Kidney capillary endothelial cell (primary cell): Measurements from ENCODE around the gene TBCA.
"Not testable (repeated sequence)": the region's sequence is repeated elsewhere in the genome, so short reads cannot be mapped to it uniquely, and the experiment has no call there.

Source experiments
- DNase-seq: peaks from one replicate; pipeline ENCODE4 v3.0.0-alpha.2; 2018; ENCODE audit warnings: low spot score

TBCA gene

DNA sequence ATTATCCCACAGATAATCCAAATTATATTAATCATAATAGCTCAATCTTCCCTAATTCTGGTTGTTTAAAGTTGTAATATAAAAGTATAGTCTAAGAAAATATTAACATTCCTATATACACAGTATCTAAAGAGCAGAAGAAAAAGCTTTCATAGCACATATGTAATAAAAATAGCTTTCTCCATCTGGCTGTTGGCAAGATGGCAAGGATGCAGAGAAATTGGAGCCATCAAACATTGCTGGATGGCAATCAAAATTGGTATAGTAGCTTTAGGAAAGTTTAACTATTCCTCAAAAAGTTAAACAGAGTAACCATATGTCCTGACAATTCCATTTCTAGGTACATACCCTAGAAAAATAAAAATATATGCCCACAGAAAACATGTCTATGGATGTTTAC lies 66.8 kb downstream of the TBCA start:
- no peak for DNase-seq

- no peak for DNase-seq
Observed at GRCh38 chr5:77707791-77708190, 68.3 kb downstream of the TBCA start.

GRCh38 chr5:77699569-77699968 lies 76.6 kb downstream of the TBCA start:
- DNase-seq = not testable (repeated sequence)

DNA sequence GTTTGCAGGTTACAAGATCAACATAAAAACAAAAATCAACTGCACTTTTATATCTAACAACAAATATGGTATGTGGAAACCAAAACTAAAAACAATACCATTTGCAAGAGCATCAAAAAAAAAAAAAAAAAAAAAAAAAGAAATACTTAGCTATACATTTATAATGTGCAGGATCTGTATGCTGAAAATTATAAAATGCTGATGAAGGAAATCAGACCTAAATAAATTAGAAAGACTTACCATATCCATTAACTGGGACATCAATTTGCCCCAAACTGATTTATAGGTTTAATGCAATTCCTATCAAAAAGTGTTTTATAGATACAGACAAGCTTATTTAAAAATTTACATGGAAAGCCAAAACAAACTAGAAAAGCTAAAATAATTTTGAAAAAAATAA lies 77.2 kb downstream of the TBCA start:
- DNase-seq = no peak

DNA sequence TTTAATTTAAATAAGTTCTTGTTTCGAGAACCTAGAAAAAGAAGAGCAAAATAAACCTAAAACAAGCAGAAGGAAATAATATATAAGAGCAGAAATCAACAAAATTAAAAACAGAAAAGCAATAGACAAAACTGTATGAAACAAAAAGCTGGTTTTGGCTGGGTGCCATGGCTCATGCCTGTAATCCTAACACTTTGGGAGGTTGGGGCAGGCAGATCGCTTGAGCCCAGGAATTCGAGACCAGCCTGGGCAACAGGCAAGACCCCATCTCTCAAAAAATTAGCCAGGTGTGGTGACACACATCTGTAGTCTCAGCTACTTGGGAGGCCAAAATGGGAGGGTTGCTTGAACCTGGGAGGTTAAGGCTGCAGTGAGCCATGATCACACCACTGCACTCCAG lies 78.4 kb downstream of the TBCA start:
- DNase-seq = no peak

- no peak for DNase-seq
Observed at GRCh38 chr5:77696120-77696519, 80.0 kb downstream of the TBCA start.

GRCh38 chr5:77693913-77694312 lies 82.2 kb downstream of the TBCA start:
- DNase-seq = no peak

GRCh38 chr5:77683171-77683732 lies 92.9 kb downstream of the TBCA start:
- DNase-seq = no peak

DNA sequence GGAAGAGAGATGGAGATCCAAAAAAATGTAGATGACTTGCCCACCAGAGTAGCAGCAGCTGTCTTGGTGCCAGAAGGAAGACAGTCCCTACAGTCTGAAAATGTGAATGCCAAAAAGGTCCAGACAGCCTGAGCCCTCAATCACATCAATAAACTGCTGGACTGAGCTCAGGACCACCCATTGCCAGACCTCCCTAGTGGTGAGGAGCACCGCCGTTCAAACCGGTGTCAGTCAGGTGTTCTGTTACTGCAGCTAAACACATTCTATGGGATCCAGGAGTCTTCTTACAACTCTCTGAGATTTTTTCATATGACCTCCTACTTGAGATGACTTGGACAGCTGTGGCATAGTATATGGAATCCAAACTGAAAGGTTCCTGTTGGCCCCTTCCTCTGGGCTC lies 105.6 kb downstream of the TBCA start:
- no peak for DNase-seq

GRCh38 chr5:77669677-77670076 lies 106.5 kb downstream of the TBCA start:
- no peak for DNase-seq

DNA sequence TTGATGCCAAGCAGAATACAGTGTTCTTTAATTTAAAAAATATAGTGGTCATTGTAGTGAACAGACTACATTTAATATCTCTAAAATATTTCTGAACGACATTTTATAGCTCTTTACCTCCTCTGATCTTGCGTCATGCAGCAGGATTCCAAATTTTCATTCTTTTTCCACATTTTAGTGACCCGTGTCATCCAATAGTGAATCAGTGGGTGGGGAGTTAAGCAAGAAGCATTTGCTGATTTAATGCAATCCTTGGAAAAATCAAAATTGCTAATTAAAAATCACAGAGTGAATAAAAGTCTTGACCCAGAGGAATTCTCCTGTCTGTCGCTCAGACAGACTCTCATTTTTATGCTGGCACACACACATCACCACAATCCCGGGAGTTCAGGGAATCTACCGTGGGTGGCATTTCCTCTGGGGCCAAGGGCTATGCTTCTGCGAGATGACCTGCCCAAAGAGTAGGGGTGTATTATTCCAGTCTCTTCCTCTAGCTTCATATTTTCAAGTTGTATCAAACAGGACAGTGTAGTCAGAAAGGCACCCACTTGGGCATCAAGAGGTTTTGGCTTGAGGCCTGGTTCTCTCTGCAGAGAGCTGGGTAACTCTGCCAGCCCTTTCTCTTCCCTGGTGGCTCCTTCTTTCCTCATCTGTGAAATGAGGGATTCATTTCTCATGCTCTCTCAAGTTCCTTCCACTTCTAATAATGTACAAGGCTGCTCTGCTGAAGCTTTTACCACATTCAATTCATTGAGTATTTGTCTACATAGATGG lies 112.9 kb downstream of the TBCA start:
- no peak for DNase-seq

GRCh38 chr5:77662635-77663034 lies 113.5 kb downstream of the TBCA start:
- no peak for DNase-seq

DNA sequence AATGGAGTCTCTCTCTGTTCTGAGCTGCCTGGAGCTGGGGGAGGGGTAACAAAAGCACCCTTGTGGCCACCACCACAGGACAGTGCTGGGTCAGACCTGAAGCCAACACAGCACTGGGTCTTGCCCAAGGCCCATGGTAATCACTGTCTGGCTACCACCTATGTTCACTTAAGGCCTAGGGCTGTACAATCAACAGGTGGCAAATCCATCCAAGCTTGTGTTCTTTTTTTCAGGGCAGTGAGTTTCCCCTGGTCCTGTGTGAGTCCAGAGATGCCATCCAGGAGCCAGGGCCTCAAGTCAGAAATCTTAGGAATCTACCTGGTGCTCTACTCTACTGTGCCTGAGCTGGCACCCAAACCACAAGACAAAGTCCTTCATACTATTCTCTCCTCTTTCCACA lies 117.5 kb downstream of the TBCA start:
- DNase-seq = no peak

DNA sequence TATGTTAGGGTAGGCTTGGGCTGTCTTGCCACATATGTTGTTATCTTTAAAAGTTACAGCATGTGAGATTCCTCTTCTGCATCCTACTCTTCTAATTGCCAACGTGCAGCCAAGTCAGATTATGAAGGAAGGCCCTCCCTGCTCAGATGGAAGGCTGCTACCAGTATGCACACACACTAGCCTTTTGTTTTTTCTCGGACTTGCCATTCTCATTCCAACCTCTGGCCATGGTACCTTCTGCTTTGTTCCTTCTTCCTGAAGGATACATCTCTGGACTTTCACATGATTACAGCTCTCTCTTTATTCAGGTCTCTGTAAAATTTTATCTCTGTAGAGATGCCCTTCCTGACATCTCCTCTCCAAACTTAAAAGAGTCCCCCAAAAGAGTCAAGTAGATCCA lies 124.8 kb downstream of the TBCA start:
- DNase-seq = no peak

DNA sequence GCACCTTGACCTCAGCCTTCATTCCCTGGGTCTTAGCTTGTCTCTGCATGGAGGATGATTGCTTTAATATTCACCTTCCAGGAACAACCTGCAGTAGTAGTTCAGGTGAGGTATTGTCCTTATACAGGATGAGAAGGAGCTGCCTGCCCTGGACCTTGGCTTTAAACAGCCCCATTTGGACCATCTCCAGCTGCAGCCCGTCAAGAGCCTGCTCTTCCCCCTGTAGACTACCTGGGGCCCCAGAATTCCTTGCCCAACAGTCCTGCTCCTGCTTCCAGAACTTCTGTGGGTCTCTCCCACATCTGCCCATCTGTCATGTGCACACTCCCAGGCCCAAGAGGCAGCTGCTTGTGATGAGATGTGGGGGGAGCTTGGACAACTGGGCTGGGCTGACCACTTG lies 125.5 kb downstream of the TBCA start:
- DNase-seq = no peak

- no peak for DNase-seq
Observed at GRCh38 chr5:77649776-77650175, 126.4 kb downstream of the TBCA start.

- no peak for DNase-seq
Observed at GRCh38 chr5:77645995-77646639, 130.0 kb downstream of the TBCA start.

- DNase-seq = no peak
Observed at GRCh38 chr5:77645158-77645994, 130.8 kb downstream of the TBCA start.

DNA sequence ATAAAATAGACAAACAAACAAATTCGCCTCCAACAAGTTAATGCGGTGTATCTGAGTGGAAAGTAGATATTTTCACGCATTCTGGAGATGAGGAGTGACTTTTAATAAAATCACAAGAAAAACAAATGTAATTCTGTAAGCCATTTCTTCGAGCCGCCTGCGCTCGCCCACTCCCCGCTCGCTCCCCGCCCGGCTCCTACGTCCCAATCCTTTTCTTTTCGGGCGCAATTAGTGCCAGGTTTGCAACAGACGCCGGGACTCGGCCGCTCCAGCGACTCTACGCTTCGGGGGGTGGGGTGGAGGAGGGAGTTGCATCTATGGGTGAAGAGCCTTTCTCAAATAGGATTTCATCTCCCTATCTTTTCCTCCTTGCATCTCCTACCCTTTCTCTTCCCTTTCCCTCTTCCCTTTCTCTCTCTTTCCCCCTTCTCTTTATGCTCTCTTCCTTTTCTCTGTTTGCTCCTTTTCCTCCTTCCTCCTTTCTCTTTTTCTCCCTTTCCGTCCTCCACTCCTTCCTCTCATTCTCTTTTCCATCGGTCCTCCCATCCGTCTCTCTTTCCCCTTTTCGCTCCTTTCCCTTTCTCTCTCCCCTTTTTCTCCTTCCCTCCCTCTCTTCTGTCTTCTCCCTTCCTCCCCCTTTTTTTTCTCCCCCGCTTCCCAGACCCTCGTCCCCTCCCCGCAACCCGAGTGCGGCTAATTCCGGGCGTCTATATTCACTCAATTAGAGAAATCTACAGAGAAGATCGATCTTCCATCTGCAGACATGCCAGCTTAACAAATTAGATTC lies 131.6 kb downstream of the TBCA start:
- DNase-seq = no peak

DNA sequence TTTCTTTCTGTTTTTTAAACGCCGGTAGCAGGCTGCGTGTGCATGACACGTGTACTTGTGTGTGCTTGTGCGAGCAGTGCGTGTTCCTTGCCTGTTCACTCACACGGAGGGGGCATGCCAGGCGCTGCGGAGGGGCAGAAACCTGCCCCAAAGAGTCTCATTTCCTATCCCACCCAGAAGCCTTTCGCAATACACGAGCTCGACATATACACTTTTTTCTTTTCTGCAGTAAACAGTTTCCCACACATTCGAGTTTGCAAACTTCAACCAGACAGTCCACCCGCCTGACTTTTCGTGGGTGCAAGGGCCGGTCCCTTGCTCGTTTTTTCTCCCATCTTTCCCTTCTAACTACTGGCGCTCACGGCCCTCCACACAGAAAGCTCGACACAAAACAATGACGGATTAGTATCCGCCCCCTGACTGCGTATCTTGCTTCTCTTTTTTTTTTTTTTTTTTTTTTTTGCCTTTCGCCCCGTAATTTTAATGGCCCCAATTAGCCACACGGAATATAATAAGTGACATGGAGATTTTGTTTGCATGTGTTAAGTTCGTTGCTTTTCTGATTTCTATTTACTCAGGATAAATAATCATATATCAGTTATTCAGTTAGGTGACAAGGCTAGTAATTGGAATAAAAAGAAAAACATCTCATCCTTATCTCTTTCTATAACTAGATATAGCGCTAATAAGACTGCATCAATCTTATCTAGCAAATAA lies 132.3 kb downstream of the TBCA start:
- no peak for DNase-seq
